Stimulated activated CD8-positive, alpha-beta memory T cell treated with anti-CD3 and anti-CD28 coated beads, Interleukin-4, amount 100 ng/mL, for 4 hours (primary cell): ENCODE measurements around the gene EXOC6B.

Experiments used
- DNase-seq, 2 donors: peaks; one replicate each; pipeline ENCODE4 v3.0.0-alpha.2; 2020; ENCODE audit warnings: low read depth in 2 of 2, low spot score in 1 of 2

Gene EXOC6B

DNA sequence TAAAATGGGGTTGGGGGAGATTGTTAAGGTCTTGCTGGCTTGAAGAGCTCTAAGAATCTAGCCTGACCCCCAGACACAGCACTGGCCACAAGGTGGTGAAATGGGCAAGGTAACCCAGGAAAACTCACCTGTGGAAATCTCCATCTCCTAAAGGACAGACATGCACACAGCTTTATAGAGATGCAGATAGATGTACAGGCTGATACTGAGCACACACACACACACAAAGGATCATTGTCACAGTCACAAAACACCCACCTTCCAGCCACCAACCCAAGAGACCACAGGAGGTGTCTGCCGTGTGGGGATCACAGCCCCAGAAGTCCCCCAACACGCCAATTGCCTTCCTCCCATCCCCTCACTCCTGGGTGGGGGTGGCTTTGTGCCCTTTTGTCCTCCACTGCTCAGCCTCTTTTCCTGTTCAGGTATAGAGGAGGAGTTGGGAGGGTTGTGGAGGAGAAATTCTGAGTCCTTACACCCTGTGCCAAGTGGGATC, 674.9 kb downstream of the EXOC6B start:
- no peak for DNase-seq

DNA sequence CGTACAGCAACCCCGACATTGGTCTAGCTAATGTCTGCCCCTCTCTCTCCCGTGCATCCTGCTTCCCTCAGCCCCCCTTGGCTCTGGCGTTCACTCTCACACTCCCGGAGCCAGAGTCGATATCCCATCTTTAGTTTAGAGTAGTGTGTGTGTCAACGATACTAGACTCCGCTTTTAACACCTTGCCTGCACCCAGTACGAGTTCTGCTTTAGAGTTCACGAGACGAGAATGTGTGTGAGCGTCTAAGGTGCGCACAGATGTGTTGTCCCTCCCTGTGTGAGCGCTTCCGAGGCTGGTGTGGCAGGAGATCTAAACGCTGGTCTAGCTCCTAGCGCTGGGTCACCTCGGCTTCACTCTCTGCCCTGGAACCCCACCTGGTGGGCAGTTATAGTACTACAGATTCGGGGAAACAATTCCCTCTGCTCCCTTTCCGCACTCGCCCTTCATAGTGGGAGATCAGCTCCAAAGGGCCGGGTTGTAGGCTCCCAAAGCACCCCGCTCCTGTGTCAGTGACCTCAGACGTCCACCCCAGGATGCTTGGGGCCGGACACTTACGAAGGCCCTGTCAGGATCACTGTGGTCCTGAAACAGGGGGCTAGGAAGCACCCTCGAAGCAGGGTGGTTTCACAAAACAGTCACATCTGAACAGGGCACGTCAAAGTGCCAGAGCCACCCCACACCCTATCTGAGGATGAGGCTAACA, 675.5 kb downstream of the EXOC6B start:
- DNase-seq = peak in 1 of 2 donors; percentile 37

DNA sequence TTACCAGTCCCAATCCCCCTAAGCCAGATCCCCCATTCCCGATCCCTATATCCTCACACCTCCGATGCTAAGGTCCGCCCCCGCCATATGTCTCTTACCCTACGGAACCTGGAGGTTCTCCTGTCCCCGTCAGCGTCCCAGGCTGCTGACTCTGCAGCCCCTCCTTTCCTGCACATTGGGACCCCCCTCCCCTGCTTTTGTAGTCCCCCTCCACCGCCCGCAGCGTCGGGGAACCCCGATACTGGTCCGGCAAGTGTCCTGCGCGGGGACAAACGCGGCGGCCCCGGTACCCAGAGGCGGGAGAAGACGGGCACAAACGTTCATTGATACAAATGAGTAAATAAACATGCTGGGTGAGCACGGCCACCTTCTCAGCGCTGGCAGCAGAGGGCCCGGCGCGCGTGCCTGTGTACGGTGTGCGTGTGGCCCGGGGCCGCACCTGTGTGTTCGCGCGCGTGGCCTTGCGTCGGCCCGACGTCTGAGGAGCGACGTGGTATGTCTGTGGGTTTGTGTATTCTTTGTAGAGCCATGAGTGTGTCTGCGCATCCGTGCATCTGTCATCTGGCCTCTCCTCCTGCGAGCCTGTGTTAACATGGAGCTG, 676.2 kb downstream of the EXOC6B start:
- DNase-seq = no peak

DNA sequence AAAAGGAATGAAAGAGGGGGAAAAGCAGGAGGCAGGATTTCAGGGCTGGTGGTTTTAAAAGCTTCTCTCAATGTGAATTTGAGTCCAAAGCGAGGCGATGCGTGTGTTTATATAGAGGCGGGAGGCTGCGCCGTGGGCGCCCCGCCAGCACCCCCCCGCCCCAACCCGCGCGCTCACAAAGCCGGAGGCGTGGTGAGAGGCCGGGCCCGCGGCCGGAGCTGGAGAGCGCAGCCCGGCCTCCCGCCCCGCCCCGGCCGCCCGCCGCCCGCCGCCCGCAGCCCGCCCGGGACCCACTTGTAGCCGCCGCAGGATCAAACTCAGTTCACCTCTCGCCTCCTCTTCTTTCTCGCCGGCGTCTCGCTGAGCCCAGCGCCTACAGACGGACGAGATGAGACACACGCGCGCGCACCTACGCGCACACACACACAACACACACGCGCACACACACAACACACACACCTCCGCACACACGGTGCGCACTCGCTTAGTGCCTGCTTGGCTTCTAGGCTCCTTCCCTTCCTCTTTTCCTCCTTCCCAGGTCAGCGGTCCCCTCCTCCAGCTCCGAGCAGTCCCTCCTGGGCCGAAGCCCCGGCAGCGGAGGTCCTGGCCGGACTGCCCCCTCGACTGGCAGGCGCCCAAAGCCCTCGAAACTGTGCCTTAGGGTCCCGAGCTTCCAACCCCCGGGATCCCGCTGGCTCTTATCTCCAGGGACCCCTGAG, 676.8 kb downstream of the EXOC6B start:
- no peak for DNase-seq

- DNase-seq = no peak
These were observed 677.6 kb downstream of the EXOC6B start for GRCh38 chr2:72148003-72148836.

- DNase-seq = no peak
These were observed 678.4 kb downstream of the EXOC6B start, which contains the start of gene CYP26B1 for GRCh38 chr2:72147303-72147971. TSS of gene CYP26B1 (minus strand) at chr2:72147862. CDS start at chr2:72147834, 28 bp downstream.

GRCh38 chr2:72146347-72147302, 679.2 kb downstream of the EXOC6B start:
- DNase-seq = no peak

- no peak for DNase-seq
These were observed 680.0 kb downstream of the EXOC6B start for GRCh38 chr2:72145658-72146329.

DNA sequence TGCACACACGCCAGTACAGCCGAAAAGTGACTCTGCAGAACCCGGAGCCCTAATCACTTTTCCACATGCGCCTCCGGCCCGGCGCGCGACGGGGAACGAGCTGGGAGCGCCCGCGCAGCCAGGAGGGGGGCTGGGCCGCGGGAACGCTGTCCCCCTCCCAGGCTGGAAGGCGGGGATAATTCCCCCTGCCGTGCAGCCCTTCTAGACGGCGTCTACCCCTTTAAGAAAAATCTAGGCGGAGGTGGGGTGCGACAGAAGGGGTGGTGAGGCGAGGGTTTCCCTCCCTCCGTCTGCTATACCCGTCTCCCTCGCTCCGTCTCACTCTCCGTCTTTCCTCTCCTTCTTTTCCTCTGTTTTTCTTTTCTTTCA, 680.6 kb downstream of the EXOC6B start:
- no peak for DNase-seq

GRCh38 chr2:72144632-72145288, 681.1 kb downstream of the EXOC6B start:
- no peak for DNase-seq

DNA sequence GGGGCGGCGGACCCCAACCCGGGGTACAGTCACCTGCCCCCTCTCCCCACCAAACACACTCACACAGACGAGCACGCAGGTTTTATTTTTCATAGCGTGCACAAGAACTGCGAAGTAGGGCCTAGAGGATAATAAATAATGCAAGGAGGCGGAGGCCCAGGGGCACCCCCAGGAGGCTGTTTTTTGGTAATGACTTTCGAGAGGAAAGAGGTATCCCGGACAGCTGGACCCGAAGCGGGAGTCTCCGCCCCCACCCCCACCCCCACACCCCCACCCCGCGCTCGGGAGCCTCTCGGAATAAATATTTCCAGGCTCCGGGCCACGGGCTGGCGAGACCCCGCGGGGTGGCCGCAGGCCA, 681.6 kb downstream of the EXOC6B start:
- DNase-seq = no peak

DNA sequence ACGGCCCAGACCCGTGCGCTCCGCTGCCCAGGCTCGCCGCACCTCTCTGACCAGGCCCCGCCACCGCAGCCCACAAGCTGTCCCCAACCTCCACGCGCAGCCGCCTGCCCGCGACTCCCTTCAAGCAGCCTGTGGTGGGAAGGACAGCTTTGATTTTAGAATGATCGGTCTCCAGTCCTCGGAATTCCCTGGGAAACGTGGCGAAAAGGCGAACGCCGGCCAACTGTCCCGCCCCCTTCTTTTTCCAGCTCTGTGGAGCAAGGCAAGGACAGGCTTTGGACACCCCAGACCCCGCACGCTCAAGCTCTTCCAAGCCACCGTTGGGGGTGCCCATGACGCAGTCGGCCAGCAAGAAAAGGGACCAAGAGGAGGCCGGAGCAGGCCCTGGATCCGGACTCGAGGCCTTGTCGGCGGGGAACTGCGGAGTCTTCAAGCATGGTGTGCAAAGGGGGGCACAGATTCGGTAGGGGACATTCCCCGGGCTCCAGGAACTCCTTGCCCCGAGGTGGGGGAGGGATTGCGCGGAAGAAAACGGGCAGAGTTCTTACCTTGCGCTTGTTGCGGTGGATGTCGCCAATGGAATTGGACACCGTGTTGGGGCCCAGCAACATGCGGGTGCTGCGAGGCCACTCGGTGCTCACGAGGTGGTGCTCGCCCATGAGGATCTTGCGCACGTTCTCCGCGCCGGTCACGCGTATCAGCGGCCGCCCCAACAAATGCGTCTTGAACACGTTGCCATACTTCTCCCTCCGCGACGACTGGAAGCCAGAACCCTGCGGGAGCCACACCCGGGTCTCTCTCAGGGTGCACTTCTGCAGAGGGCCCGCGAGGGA, 682.2 kb downstream of the EXOC6B start:
- no peak for DNase-seq

- no peak for DNase-seq
These were observed 683.0 kb downstream of the EXOC6B start for GRCh38 chr2:72142570-72143440.

GRCh38 chr2:72141881-72142451, 683.9 kb downstream of the EXOC6B start:
- DNase-seq = no peak

DNA sequence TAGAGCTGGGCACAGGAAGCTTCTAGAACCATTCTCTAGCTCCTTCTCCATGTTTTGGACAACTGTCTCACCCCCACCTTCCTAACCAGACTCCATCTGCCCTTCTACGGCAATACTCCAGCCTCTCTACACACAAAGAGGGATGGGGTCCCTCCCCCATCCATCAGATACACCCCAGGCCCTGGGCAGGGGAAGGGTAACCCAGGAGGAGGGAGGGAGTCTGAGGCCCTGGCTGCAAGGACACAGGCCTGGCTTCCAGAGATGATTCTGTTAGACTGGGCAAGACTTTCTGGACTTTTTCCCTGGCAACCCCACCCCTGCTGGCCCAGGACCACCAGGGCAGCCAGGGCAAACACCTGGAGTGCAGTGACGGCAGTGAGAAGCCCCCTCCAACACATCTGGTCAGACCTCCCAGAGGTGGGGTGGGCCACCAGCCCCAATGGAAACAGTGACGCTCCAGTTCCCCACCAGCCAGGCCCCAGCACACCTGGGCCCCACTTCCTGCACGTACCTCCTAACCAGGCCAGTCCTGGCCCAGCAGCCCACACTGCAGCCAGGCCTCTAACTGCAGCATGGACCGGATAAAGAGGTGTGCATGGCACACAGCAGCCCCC, 684.7 kb downstream of the EXOC6B start:
- no peak for DNase-seq

DNA sequence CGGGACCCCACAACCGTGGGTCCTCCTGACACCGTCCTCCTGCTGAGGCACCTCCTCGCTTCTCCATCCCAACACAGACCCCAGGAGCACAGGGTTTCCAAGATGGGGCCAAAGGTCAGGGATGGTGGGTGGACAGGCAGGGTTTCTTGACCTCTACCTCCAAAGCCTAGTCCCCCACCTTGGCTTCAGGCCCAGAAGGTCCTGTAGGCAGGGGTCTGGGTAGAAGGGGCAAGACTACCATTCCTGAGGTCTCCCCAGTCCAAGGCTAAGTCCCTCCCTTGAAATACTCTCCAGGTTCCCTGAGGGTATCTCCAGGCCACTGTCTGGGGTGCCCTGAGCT, 685.2 kb downstream of the EXOC6B start:
- no peak for DNase-seq
